HepG2 (cell line): ENCODE data around the gene SPA17. TPM values are rescaled to one million over a fixed set of nuclear protein-coding genes. Genes with fewer than 3 reads are reported as not detected.

Experiments used
- ARNTL ChIP-seq: sonication (generic); formaldehyde crosslinking; IDR thresholded peaks from 2 replicates; pipeline ENCODE4 v1.4.0; 2020; ENCODE audit warnings: mild to moderate bottlenecking, missing genetic modification reagents
- DDIT3 ChIP-seq: sonication (generic); formaldehyde crosslinking; IDR thresholded peaks from 2 replicates; pipeline ENCODE4 v1.4.0; 2020; ENCODE audit warnings: mild to moderate bottlenecking, missing genetic modification reagents
- EED ChIP-seq: sonication (generic); formaldehyde crosslinking; IDR thresholded peaks from 2 replicates; pipeline ENCODE4 v1.5.0; 2020; ENCODE audit warnings: mild to moderate bottlenecking, missing genetic modification reagents
- ETV5 ChIP-seq: IDR thresholded peaks from 2 replicates; pipeline ENCODE4 v1.6.1; 2018; ENCODE audit warnings: missing biosample characterization, missing genetic modification reagents, inconsistent platforms, borderline replicate concordance
- FOSL1 ChIP-seq: sonication (generic); formaldehyde crosslinking; IDR thresholded peaks from 2 replicates; pipeline ENCODE4 v1.9.0; 2021; ENCODE audit warnings: missing genetic modification reagents, borderline replicate concordance
- FOXA1 ChIP-seq, 2 experiments: fragments of 450-650 bp in 1 of 2; sonication (generic) in 1 of 2; formaldehyde crosslinking in 1 of 2; IDR thresholded peaks; 2 replicates each; pipeline versions ENCODE4 v1.4.0 to v1.6.1; 2016 to 2020; ENCODE audit warnings: missing genetic modification reagents in 1 of 2
- FUBP1 ChIP-seq: sonication (generic); formaldehyde crosslinking; IDR thresholded peaks from 2 replicates; pipeline ENCODE4 v1.5.1; 2020; ENCODE audit warnings: missing genetic modification reagents, mild to moderate bottlenecking, borderline replicate concordance
- KAT8 ChIP-seq: IDR thresholded peaks from 2 replicates; pipeline ENCODE4 v1.6.1; 2016; ENCODE audit warnings: missing genetic modification reagents, missing compliant biosample characterization
- KDM4B ChIP-seq: sonication (generic); formaldehyde crosslinking; IDR thresholded peaks from 2 replicates; pipeline ENCODE4 v1.4.0; 2020; ENCODE audit warnings: missing genetic modification reagents
- KLF13 ChIP-seq: sonication (generic); formaldehyde crosslinking; IDR thresholded peaks from 2 replicates; pipeline ENCODE4 v1.4.0; 2020; ENCODE audit warnings: mild to moderate bottlenecking, missing genetic modification reagents
- MTERF4 ChIP-seq: sonication (generic); formaldehyde crosslinking; IDR thresholded peaks from 2 replicates; pipeline ENCODE4 v1.8.0; 2023; ENCODE audit warnings: mild to moderate bottlenecking, missing genetic modification reagents
- NR0B2 ChIP-seq: sonication (generic); formaldehyde crosslinking; IDR thresholded peaks from 2 replicates; pipeline ENCODE4 v1.4.0; 2020; ENCODE audit warnings: mild to moderate bottlenecking, missing genetic modification reagents
- RFX1 ChIP-seq: fragments of 450-650 bp; IDR thresholded peaks from 2 replicates; pipeline ENCODE4 v1.6.1; 2017
- XRCC5 ChIP-seq: fragments of 200-400 bp; formaldehyde crosslinking; optimal IDR thresholded peaks from 2 replicates; pipeline ENCODE3; 2017; ENCODE audit warnings: mild to moderate bottlenecking, low read length
- ZBTB20 ChIP-seq: sonication (generic); formaldehyde crosslinking; IDR thresholded peaks from 2 replicates; pipeline ENCODE4 v1.8.1; 2023; ENCODE audit warnings: missing genetic modification reagents, low read depth, mild to moderate bottlenecking, borderline replicate concordance
- ZBTB37 ChIP-seq: sonication (generic); formaldehyde crosslinking; IDR thresholded peaks from 2 replicates; pipeline ENCODE4 v1.4.0; 2020; ENCODE audit warnings: mild to moderate bottlenecking, missing genetic modification reagents
- ZBTB7A ChIP-seq: sonication (generic); formaldehyde crosslinking; IDR thresholded peaks from 2 replicates; pipeline ENCODE4 v1.8.0; 2022; ENCODE audit warnings: mild to moderate bottlenecking, missing genetic modification reagents
- ZC3H4 ChIP-seq: sonication (generic); formaldehyde crosslinking; IDR thresholded peaks from 2 replicates; pipeline ENCODE4 v1.4.0; 2020; ENCODE audit warnings: missing genetic modification reagents, borderline replicate concordance
- ZFP36 ChIP-seq: fragments of 150-350 bp; IDR thresholded peaks from 2 replicates; pipeline ENCODE4 v1.6.1; 2018; ENCODE audit warnings: borderline replicate concordance, low read length, low read depth; ENCODE audit not compliant: partially characterized antibody
- ZFP37 ChIP-seq: sonication (generic); formaldehyde crosslinking; IDR thresholded peaks from 2 replicates; pipeline ENCODE4 v1.4.0; 2020; ENCODE audit warnings: missing genetic modification reagents, borderline replicate concordance
- ZNF331 ChIP-seq: sonication (generic); formaldehyde crosslinking; IDR thresholded peaks from 2 replicates; pipeline ENCODE4 v1.4.0; 2020; ENCODE audit warnings: missing genetic modification reagents
- ZNF343 ChIP-seq: sonication (generic); formaldehyde crosslinking; IDR thresholded peaks from 2 replicates; pipeline ENCODE4 v1.4.0; 2020; ENCODE audit warnings: mild to moderate bottlenecking, missing genetic modification reagents
- ZNF350 ChIP-seq: sonication (generic); formaldehyde crosslinking; IDR thresholded peaks from 2 replicates; pipeline ENCODE4 v1.4.0; 2020; ENCODE audit warnings: mild to moderate bottlenecking, low read depth, missing genetic modification reagents, borderline replicate concordance
- ZNF550 ChIP-seq: sonication (generic); formaldehyde crosslinking; IDR thresholded peaks from 2 replicates; pipeline ENCODE4 v1.4.0; 2020; ENCODE audit warnings: mild to moderate bottlenecking, missing genetic modification reagents, borderline replicate concordance
- ZNF557 ChIP-seq: sonication (generic); formaldehyde crosslinking; IDR thresholded peaks from 2 replicates; pipeline ENCODE4 v1.4.0; 2020; ENCODE audit warnings: missing genetic modification reagents
- ZNF598 ChIP-seq: sonication (generic); formaldehyde crosslinking; IDR thresholded peaks from 2 replicates; pipeline ENCODE4 v1.5.1; 2020; ENCODE audit warnings: mild to moderate bottlenecking, missing genetic modification reagents, borderline replicate concordance
- polyA plus RNA-seq, 8 experiments: library from polyadenylated mRNA; depleted of rRNA in 3 of 8; stranded (reverse) in 7 of 8; unstranded in 1 of 8; fragments of >200 nt; fragmentation: Illumina TruSeq in 4 of 8; extraction: Trizol in 4 of 8; gene quantifications; 2 replicates each; pipeline versions ENCODE4 v1.2.1 to v1.2.3, GENCODE V29; 2011 to 2016; ENCODE audit warnings: low read depth in 4 of 8, missing spikeins in 1 of 8, mixed read lengths in 1 of 8; ENCODE audit not compliant: insufficient read depth in 1 of 8
- total RNA-seq, 5 experiments: library from RNA; depleted of rRNA; stranded (reverse); fragments of >200 nt; fragmentation: Illumina TruSeq; extraction: Trizol; gene quantifications; 2 replicates each; pipeline ENCODE4 v1.2.3, GENCODE V29; 2016; ENCODE audit warnings: low read depth in 1 of 5

Gene SPA17
- total and polyA plus RNA-seq, 2 of the 13 experiments (the other 11 are each of a cell fraction or from before 2014, with no cell fraction given) = 4.4 to 8.4 TPM

GRCh38 chr11:124746621-124747243 lies 73.0 kb downstream of the SPA17 start (continued):
- TF ChIP-seq KDM4B (no peak), FUBP1 (CRISPR knock-in tag) (no peak), FOXA1 (IDR thresholded peaks at IDR 0.05) (no peak), FOXA1 (CRISPR knock-in tag; IDR thresholded peaks at IDR 0.05) (0 out of 2 replicates have a peak, but pooled peaks have one; percentile 6), ARNTL (CRISPR knock-in tag) (no peak), ZBTB7A (CRISPR knock-in tag) (no peak), NR0B2 (CRISPR knock-in tag) (0 out of 2 replicates have a peak, but pooled peaks have one; percentile 24), ZFP36 (no peak), ETV5 (CRISPR knock-in tag) (peak; percentile 73; the same call in 1 of the 2 replicates), ZNF598 (CRISPR knock-in tag) (peak; percentile 76; the same call in 1 of the 2 replicates), ZC3H4 (CRISPR knock-in tag) (peak; percentile 41; the same call in 1 of the 2 replicates), ZFP37 (CRISPR knock-in tag) (0 out of 2 replicates have a peak, but pooled peaks have one; percentile 41), ZNF331 (CRISPR knock-in tag) (0 out of 2 replicates have a peak, but pooled peaks have one; percentile 13), DDIT3 (CRISPR knock-in tag) (no peak), ZNF550 (no peak), KLF13 (no peak), ZBTB20 (CRISPR knock-in tag) (0 out of 2 replicates have a peak, but pooled peaks have one; percentile 25), KAT8 (CRISPR knock-in tag) (peak; percentile 66; the same call in 1 of the 2 replicates), EED (CRISPR knock-in tag) (no peak), ZNF557 (CRISPR knock-in tag) (0 out of 2 replicates have a peak, but pooled peaks have one; percentile 44), XRCC5 (no peak), ZNF343 (CRISPR knock-in tag) (no peak), ZBTB37 (CRISPR knock-in tag) (no peak), RFX1 (no peak), ZNF350 (CRISPR knock-in tag) (no peak; the same call in 1 of the 2 replicates), FOSL1 (CRISPR knock-in tag) (no peak), MTERF4 (no peak)
